AG08395 (cell line): ENCODE data around the gene RIPPLY3.
"Not testable (repeated sequence)": the region's sequence is repeated elsewhere in the genome, so short reads cannot be mapped to it uniquely, and the experiment has no call there.

Experiments used
- DNase-seq: peaks from one replicate; pipeline ENCODE4 v3.0.0; 2012; ENCODE audit warnings: mixed read lengths, low spot score

The RIPPLY3 gene

DNA sequence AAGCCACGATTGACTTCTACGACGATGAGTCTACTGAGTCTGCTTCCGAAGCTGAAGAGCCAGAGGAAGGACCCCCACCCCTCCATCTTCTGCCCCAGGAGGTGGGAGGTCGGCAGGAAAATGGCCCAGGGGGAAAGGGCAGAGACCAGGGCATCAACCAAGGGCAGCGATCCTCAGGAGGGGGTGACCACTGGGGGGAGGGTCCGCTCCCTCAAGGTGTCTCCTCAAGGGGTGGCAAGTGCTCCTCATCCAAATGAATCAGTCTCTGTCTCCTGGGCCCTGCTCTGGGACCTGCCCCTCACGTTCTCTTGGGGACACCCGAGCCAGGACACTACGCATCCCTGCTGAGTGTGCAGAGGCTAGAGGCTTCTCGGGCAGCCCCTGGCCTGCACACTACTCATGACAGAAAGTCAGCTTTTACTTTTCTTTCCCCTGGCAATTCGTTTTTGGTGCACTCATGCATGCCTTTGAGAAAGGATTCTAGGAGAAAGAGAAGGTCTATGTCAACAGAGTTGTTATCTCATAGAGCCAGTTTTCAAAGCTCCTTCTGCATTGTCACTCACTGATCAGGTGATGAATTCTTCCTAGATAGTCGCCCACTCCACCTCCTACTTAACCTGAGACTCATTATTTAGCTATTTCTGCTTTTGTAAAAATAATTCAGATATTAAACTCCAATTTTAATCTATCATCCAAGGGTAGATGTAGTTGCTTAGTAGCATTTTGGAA is 11.6 kb downstream of the RIPPLY3 start:
- DNase-seq: no peak

DNA sequence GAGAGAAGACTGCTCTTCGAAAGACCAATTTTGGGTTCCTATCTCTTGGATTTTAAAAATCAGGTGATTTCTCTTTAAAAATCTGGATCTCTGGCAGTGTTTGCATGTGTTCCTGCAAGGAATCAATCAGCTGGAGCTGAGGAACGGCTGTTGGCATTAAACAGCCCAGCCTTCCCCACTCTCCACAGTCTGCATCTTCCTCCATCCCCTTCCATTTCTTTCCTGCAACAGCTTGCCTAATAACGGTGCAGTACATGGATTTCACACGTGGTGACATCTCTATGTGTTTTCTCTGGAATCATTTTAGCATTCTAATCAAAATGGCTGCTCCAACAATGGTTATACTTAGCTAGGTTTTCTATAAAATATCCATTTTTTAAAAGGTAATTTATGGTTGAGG is 20.0 kb downstream of the RIPPLY3 start:
- no peak for DNase-seq

DNA sequence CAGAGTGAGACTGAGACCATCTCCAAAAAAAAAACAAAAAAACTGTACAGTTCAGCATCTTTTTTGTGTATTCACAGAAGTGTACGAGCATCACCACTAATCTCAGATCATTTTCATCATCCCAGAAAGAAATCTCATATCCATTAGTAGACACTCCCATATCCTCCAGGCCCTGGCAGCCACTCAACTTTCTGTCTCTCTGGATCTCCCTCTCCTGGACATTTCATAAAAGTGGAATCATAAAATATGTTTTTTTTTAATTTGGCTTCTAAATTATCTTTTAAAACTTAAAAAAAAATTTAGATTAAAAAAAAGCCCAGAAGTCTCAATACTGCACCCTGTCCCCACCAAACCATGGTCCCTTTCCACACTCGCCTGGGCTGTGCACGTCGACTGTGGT is 22.1 kb downstream of the RIPPLY3 start:
- no peak for DNase-seq

DNA sequence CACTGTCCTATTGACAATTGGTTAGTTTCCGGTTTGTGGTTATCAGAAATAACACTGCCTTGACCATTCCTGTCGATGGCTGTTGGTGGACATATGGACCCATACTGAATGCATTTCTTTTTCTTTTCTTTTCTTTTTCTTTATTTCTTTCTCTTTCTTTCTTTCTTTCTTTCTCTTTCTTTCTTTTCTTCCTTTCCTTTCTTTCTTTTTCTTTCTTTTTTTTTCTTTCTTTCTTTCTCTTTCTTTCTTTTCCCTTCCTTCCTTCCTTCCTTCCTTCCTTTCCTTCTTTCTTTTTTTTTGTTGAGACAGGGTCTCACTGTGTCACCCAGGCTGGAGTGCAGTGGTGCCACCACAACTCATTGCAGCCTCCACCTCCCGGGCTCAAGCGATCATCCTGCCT is 24.4 kb downstream of the RIPPLY3 start:
- DNase-seq: no peak

DNA sequence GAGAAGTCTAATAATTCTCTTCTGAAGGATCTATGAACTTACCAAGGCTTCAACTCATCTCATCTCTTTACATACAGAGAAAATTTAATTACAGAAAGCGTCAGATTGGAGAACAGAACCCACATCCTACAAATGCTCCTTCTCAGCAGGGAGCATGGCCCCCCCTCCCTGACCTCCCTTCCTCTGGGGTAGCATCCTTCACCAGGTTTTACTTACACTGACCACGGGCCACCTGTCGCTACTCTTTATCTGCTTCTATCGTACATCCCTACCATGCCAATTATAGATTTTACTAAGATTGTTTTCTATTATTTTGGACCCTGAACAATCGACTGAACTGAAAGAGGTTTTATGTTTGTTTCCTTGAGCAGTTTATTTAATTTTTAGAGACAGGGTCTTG is 25.8 kb downstream of the RIPPLY3 start:
- no peak for DNase-seq

DNA sequence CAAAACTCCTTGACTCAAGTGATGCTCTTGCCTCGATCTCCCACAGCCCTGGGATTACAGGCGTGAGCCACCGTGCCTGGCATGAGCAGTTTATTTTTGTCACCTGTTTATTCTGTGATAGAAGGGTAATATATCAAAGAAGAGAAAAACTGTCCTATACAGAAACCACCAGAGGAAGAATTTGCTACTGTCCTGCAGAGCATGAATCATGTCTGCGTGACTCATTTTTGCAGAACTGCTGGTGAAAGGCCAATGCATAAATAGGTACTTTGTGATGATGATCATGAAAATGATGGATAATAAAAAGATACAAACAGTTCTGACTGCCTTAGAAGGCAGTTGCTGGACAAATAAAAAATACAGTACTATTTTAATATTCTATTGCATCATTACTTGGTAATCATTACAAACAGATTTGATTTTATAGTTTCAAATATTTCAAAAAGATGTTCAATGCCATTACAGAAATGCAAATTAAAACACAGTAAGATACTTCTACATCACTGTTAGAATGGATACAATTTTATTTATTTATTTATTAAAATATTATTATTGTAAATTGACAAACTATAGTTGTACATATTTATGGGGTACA is 26.5 kb downstream of the RIPPLY3 start:
- peak; percentile 67 for DNase-seq

DNA sequence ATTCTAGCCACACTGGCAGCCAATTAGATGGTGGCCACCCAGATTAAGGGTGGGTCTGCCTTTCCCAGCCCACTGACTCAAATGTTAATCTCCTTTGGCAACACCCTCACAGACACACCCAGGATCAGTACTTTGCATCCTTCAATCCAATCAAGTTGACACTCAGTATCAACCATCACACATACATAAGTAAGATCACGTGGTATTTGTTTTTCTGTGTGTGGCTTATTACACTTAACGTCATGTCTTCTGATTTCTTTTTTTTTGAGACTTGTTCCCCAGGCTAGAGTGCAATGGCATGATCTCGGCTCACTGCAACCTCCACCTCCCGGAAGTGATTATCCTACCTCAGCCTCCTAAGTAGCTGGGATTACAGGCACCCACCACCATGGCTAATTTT is 27.9 kb downstream of the RIPPLY3 start:
- not testable (repeated sequence) for DNase-seq

DNA sequence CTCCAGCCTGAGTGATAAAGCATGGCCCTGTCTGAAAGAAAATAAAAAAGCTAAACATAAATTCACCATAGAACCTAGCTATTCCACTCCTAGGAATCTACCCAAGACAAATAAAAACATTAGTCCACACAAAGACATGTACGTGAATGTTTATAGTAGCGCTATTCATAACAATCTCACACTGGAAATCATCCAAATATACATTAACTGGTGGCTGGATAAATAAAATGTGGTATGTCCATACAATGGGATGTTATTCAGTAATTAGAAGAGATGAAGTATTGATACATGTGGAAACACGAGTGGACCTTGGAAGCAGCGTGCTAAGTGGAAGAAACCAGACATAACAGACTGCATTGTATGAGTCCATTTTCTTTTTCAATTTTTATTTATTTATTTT is 29.7 kb downstream of the RIPPLY3 start:
- no peak for DNase-seq

DNA sequence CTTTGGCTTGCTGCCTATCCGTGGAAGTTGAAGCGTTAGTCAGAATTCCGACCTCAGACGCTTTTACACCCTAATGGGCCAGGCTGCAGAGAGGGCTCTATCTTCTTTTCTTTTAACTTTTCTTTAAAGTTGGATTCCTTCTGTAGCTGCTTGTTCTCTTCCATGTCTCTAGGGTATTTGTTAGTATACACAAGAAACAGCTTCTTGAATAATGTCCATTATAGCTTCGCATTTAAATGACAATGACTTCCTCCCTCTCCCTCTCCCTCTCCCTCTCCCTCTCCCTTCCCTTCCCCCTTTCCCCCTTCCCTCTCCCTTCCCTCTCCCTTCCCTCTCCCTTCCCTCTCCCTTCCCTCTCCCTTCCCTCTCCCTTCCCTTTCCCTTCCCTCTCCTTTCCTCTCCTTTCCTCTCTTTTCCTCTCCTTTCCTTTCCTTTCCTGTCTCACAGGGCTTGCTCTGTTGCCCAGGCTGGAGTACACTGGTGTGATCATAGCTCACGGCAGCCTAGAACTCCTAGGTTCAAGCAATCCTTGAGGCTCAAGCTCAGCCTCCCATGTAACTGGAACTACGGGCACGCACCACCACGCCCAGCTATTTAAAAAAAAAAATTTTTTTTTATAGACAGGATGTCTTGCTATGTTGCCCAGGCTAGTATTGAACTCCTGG is 33.0 kb downstream of the RIPPLY3 start:
- no peak for DNase-seq

DNA sequence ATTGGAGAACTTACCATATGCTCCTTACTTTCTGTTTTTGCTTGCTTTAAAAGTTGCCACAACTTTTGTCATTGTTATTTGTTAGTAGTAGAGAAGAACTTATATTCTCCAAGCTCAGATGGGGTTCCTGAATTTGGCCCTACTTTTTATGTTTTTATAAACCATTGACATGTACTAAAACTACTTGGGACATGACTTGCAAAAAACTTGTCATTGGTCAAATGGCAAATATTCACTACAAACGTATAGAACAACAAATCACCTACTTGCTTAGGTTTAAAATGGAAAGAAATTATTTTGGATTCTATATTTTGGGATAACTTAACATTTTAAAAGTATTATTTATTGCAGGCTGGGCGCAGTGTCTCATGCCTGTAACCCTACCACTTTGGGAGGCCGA is 33.7 kb downstream of the RIPPLY3 start:
- no peak for DNase-seq

DNA sequence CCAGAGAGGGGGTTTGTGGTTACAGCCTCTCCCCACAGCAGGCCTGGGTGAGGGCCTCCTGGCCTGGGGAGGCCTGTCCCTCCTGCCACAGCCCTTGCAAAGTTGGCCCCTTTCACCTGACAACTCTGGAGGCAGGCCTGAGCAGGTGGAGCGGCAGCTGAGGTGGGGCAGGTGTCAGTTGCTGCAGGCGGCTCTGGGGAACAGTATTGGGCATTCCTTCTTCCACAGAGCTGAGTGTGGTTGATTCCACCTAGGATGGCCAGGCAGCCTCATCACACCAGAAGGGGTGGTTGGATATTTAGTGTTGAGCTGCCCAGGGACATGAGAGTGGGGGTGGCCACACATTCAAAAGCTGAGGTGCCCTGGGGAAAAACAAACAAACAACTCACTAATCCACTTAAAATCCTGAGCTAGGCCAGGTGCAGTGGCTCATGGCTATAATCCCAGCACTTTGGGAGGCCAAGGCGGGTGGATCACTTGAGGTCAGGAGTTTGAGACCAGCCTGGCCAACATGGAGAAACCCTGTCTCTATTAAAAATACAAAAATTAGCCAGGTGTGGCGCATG is 35.3 kb downstream of the RIPPLY3 start:
- no peak for DNase-seq

DNA sequence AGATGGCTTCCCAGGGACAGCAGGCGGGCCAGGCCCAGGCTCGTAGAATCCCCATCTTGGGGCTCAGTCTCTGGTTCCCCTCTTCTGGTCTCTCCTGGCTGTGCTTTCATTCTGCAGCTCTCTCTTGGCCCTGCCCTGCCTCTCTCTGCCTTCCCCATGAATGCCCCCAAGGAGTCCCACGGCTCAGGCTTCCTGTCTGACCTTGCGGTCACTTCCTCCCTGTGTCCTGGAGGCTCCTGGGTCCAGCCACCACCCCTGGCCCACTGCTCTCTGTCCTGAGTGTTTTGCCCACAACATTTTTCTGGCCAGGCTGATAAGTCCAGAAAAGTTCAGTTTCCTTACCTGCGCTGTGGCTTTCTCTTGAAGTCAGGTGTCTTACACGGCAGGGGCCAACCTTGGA is 37.3 kb downstream of the RIPPLY3 start:
- no peak for DNase-seq

DNA sequence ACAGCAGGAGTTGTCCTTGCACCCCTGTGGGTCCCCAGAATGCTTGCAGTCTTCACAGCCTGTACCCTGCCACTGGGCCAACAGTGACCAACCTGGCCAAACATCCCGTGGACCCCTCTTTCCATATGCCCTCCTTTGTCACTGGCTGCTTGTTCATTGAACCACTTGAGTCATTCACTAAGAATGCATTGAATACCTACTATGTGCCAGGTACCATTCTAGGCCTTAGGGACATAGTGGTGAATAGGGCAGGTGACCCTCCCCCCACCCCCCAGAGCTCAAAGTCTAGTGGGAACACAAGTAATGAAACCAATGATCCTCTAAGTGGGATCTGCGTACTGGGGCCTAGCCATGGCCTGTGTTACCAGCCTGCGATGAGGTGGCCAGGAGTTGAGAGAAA is 38.1 kb downstream of the RIPPLY3 start:
- no peak for DNase-seq

DNA sequence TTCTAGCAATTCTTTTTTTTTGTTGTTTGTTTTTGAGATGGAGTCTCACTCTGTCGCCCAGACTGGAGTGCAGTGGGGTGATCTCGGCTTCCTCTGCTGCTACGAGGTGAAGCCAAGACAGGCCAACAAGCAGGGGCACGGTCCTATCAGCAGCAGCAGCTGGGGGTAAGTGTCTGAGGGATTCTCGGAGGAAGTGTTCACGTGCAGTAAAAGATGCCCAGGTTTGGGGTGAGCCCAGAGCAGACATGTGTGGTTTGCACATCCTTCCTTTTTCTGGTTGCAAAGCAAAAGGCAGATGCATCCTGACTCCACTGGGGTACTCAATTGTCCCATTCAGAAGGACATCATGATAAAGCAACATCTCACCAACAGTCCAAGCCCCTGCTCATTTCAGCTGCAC is 38.6 kb downstream of the RIPPLY3 start:
- no peak for DNase-seq

DNA sequence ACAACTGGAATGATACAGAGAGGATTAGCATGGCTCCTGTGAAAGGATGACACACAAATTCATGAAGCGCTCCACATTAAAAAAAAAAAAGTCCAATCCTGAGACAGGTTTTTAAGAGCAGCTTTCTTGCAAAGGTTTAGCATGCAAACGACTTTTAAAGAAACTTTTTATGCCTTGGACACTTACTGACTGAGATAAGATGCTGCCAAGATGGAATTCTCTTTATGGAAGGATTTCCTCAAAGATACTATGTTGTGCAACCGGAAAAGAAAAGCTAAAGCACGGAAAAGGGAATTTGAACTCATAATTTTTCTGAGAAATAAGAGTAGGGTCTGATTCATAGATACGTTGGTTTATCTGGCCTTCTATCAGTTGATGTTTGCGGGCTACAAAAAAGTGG is 39.1 kb downstream of the RIPPLY3 start:
- DNase-seq: no peak

DNA sequence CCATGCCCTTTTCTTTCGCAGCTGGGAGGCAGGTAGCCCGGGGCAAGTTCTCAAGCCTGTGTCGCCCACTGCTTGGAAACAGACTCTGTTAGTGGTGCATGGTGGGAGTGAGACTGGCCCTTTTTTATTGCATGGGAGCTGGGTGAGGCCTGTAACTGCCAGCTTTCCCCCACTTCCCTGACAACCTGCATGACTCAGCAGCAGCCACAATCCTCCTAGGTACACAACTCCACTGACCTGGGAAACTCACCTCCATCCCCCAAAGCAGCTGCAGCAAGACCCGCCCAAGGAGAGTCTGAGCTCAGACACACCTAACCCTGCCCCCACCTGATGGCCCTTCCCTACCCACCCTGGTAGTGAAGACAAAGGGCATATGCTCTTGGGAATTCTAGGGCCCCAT is 40.6 kb downstream of the RIPPLY3 start:
- DNase-seq: no peak

DNA sequence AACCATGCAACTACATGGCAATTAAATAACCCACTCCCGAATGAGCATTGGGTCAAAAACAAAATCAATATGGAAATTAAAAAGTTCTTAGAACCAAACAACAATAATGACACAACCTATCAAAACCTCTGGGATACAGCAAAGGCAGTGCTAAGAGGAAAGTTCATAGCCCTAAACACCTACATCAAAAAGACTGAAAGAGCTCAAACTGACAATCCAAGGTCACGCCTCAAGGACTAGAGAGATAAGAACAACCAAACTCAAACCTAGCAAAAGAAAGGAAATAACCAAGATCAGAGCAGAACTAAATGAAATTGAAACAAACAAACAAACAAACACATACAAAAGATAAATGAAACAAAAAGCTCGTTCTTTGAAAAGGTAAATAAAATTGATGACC is 43.2 kb downstream of the RIPPLY3 start:
- DNase-seq: not testable (repeated sequence)

DNA sequence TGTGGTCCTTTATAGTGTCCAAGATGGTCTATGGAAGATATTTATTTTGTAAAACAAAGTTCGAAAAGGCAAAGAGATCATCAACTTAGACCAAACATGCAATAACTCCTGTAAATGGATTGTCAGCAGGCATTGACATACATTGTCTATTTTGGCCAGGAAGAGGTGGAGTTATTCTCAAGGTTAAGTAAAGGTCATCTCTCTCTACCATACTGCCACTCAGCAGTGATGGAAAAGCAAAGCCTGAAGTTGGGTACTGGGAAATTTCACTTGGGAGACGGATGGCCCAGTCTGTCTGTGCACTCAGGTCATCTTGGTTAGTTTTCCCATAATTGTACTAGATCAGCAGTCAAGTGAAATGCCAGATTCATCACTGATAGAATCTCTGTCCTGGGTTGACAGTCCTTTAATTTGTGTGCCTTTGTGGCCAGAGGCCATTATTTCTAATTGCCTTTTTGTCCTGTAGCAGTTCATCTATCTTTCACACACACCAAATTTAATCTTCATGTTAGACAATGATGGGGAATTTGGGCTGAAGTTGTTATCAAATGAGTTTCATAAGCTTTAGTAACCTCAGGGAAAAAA is 48.9 kb downstream of the RIPPLY3 start:
- DNase-seq: no peak

DNA sequence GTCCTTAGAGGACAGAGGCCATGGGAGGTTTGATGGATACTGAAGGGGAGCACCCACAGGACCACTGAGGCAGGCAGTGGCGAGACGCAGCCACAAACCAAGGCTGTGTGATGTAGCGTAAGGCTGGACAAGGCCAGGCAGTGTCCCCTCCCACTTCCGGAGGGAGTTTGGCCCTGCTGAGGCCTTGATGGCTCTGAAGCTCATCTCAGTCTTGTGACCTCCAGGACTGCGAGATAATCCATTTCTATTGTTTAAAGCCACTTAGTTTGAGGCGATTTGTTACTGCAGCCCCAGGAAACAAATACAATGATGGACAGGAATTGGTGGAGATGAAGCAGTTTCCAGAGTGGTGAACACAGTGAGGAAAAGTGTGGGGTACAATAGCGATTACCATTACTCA is 51.1 kb downstream of the RIPPLY3 start:
- DNase-seq: no peak

DNA sequence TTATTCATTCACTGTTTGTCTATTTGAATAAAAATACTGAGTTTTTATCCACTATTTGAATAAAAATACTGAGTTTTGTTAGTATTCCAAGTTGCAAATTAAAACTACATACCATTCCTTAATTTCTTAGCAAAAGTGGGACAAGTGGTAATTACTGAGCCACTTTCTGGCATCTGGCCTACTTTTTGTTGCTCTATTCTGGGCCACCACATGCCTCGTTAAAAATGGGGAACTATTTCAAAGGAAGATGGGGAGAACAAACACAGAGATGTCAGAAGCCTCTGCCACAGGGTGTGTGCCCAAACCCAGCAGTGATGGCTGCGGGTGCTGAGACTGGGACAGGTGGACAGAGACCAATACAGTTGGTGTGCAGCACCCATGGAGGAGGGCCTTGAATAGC is 51.8 kb downstream of the RIPPLY3 start:
- DNase-seq: no peak

DNA sequence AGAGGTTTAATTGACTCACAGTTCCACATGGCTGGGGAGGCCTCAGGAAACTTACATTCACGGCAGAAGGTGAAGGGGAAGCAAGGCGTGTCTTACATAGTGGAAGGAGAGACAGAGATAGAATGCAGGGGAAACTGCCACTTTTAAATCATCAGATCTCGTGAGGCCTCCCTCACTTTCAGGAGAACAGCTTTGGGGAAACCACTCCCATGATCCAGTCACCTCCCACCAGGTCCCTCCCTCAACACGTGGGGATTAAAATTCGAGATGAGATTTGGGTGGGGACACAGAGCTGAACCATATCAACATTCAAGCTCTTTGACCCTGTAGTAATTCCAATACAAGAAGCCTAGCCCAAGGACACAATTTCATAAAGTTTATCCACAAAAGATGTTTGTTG is 52.7 kb downstream of the RIPPLY3 start:
- DNase-seq: no peak

DNA sequence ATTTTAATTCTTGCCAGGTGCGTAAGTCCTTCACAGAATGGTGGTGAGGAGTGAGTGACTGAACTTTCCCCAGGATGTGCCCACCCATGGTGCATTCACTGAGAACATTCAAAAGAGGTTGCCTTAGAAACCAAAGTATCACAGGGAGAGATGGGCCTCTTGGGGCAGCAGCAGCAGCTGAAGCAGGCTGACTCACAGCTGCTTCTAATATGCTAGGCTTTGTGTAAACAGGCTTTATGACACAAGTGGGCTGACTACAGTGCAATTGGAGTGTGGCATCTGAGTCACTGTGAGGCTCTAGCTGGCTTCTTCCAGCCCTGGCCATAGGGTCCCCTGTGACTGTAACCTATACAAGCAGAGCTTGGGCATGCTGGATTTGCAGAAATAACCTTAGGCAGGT is 53.8 kb downstream of the RIPPLY3 start:
- DNase-seq: peak; percentile 93
